Effector memory CD4-positive, alpha-beta T cell (primary cell): ENCODE measurements around the gene ATG9B.

Experiments used
- DNase-seq, 3 donors: peaks; one replicate each; pipeline ENCODE4 v3.0.0-alpha.2; 2020
- H3K27ac ChIP-seq: 2 replicates; pipeline ENCODE4 v1.7.0; 2013; ENCODE audit warnings: mild to moderate bottlenecking, low read length, moderate library complexity; ENCODE audit not compliant: insufficient read depth, poor library complexity, severe bottlenecking
- H3K27me3 ChIP-seq: replicated peaks from 2 replicates; pipeline ENCODE4 v1.7.0; 2013; ENCODE audit warnings: mild to moderate bottlenecking, low read length; ENCODE audit not compliant: insufficient read depth, control insufficient read depth, poor library complexity, severe bottlenecking
- H3K36me3 ChIP-seq: 2 replicates; pipeline ENCODE4 v1.7.0; 2013; ENCODE audit warnings: mild to moderate bottlenecking, low read length, moderate library complexity; ENCODE audit not compliant: control insufficient read depth, insufficient read depth
- H3K4me1 ChIP-seq: 2 replicates; pipeline ENCODE4 v1.7.0; 2013; ENCODE audit warnings: low read length, mild to moderate bottlenecking; ENCODE audit not compliant: control insufficient read depth, insufficient read depth, poor library complexity, severe bottlenecking
- H3K4me3 ChIP-seq: 2 replicates; pipeline ENCODE4 v1.7.0; 2013; ENCODE audit warnings: low read length, low read depth, mild to moderate bottlenecking; ENCODE audit not compliant: insufficient read depth, poor library complexity, severe bottlenecking
- H3K9me3 ChIP-seq: 2 replicates; pipeline ENCODE4 v1.7.0; 2013; ENCODE audit warnings: mild to moderate bottlenecking, low read length, moderate library complexity; ENCODE audit not compliant: control insufficient read depth
- total RNA-seq, 3 donors: gene quantifications; one replicate each; lab custom pipeline; 2026; lab: John Stamatoyannopoulos, UW

ATG9B gene, protein sequence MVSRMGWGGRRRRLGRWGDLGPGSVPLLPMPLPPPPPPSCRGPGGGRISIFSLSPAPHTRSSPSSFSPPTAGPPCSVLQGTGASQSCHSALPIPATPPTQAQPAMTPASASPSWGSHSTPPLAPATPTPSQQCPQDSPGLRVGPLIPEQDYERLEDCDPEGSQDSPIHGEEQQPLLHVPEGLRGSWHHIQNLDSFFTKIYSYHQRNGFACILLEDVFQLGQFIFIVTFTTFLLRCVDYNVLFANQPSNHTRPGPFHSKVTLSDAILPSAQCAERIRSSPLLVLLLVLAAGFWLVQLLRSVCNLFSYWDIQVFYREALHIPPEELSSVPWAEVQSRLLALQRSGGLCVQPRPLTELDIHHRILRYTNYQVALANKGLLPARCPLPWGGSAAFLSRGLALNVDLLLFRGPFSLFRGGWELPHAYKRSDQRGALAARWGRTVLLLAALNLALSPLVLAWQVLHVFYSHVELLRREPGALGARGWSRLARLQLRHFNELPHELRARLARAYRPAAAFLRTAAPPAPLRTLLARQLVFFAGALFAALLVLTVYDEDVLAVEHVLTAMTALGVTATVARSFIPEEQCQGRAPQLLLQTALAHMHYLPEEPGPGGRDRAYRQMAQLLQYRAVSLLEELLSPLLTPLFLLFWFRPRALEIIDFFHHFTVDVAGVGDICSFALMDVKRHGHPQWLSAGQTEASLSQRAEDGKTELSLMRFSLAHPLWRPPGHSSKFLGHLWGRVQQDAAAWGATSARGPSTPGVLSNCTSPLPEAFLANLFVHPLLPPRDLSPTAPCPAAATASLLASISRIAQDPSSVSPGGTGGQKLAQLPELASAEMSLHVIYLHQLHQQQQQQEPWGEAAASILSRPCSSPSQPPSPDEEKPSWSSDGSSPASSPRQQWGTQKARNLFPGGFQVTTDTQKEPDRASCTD
- 7.1 to 11.6 (median 9.5) reads per million in 3 donors for total RNA-seq

DNA sequence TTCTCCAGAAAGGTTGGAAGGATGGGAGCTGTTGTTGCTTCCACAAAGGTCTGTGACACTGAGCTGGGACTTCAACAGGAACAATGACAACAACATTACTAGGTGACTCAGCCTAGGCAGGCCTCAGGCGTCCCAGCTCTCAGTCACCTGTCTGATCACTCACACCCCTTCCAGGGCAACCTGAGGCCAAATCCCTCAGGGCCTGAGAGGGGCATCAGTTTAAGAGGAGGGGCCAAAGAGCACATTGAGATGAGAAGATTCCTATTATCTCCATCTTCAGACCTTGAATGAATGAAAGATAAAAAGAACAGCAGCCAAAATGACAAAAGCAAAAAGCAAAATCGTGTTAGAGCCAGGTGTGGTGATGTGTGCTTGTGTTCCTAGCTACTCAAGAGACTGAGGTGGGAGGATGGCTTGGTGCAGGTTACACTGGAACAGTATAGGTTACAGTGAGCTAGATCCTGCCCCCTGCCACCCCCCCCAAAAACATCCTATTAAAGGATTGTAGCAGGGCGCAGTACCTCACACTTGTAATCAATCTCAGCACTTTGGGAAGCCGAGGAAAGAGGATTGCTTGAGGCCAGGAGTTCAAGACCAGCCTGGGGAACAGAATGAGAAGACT lies at the start of gene ATG9B:
Gene ATG9B (minus strand): TSS at position 60 of the 622 bp plus-strand sequence. CDS start 71 bp downstream, outside the sequence.
- DNase-seq = no peak
- no peaks in the 10 kb centered on the region for H3K36me3 ChIP-seq
- no peak within 1 kb of the TSS for H3K27ac ChIP-seq
- no peak within 1 kb of the TSS for H3K4me3 ChIP-seq
- H3K9me3 ChIP-seq = no peaks in the 10 kb centered on the region
- no peaks in the 10 kb centered on the region for H3K4me1 ChIP-seq
- H3K27me3 ChIP-seq = peaks cover 2% of the 10 kb centered on the region

DNA sequence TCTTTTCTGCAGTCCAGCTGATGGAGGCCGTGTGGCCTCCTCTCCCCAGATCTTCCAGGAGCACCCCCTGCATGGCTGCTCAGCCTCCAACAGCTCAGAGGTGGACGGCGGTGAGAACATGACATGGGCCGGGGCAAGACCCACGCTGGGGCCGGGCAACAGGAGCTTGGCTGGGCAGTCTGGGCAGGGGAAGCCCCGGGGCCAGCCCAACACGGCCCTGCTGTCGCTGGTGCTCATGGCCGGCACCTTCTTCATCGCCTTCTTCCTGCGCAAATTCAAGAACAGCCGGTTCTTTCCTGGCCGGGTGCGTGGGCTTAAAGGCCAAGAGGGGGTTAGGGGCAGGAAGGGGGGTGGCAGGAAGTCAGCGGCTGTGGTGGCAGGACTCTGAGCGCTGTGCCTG lies 49.7 kb upstream of the ATG9B start:
- Histone ChIP-seq H3K4me3 (no peak overlapping the region), H3K27me3 (no peaks in the 10 kb centered on the region), H3K9me3 (no peaks in the 10 kb centered on the region), H3K4me1 (no peaks in the 10 kb centered on the region), H3K27ac (no peak overlapping the region), H3K36me3 (peaks cover 66% of the 10 kb centered on the region)
- no peak for DNase-seq

- H3K27me3 ChIP-seq = no peaks in the 10 kb centered on the region
- H3K27ac ChIP-seq = no peak overlapping the region
- H3K4me3 ChIP-seq = no peak overlapping the region
- H3K4me1 ChIP-seq = no peaks in the 10 kb centered on the region
- H3K36me3 ChIP-seq = peaks cover 67% of the 10 kb centered on the region
- H3K9me3 ChIP-seq = no peaks in the 10 kb centered on the region
- no peak for DNase-seq
Observed at GRCh38 chr7:151071032-151071866, 47.0 kb upstream of the ATG9B start.

- Histone ChIP-seq H3K9me3 (no peaks in the 10 kb centered on the region), H3K4me1 (no peaks in the 10 kb centered on the region), H3K4me3 (no peak overlapping the region), H3K36me3 (peaks cover 64% of the 10 kb centered on the region), H3K27me3 (no peaks in the 10 kb centered on the region), H3K27ac (no peak overlapping the region)
- DNase-seq = no peak
Observed at GRCh38 chr7:151070574-151070960, 46.3 kb upstream of the ATG9B start.

- H3K36me3 ChIP-seq = peaks cover 63% of the 10 kb centered on the region
- H3K27me3 ChIP-seq = no peaks in the 10 kb centered on the region
- no peak for DNase-seq
- H3K27ac ChIP-seq = no peak overlapping the region
- no peaks in the 10 kb centered on the region for H3K4me1 ChIP-seq
- no peak overlapping the region for H3K4me3 ChIP-seq
- no peaks in the 10 kb centered on the region for H3K9me3 ChIP-seq
Observed at GRCh38 chr7:151069841-151070573, 45.7 kb upstream of the ATG9B start.

GRCh38 chr7:151068069-151068773 lies 43.9 kb upstream of the ATG9B start:
- H3K27me3 ChIP-seq = no peaks in the 10 kb centered on the region

GRCh38 chr7:151066273-151066974 lies 42.1 kb upstream of the ATG9B start:
- no peak for DNase-seq
- Histone ChIP-seq H3K27me3 (no peaks in the 10 kb centered on the region), H3K4me1 (no peaks in the 10 kb centered on the region), H3K36me3 (peaks cover 60% of the 10 kb centered on the region), H3K4me3 (no peak overlapping the region), H3K9me3 (no peaks in the 10 kb centered on the region), H3K27ac (no peak overlapping the region)

More at GRCh38 chr7:151068069-151068773, 43.9 kb upstream of the ATG9B start:
- Histone ChIP-seq H3K9me3 (no peaks in the 10 kb centered on the region), H3K4me3 (no peak overlapping the region), H3K4me1 (no peaks in the 10 kb centered on the region), H3K27ac (no peak overlapping the region), H3K36me3 (peaks cover 61% of the 10 kb centered on the region)
- no peak for DNase-seq

DNA sequence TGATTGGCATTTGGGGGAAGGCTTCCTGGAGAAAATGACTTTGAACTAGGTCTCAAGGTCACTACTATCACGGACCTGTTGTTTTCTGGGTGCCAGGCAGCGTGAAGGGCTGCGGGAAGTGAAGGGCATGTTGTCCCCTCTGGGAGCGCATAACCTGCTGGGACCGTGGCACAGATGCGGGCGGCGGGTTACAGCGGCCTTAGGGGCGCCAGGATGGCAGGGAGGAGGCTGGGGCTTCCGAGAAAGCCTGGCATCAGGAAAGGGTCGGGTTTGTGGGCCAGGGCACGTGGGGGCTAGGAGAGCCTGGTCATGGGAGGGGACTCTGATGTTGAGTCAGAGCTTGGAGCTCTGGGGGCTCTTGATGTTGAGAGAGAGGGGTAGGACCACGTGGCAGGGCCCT lies 41.2 kb upstream of the ATG9B start:
- Histone ChIP-seq H3K27me3 (no peaks in the 10 kb centered on the region), H3K4me3 (no peak overlapping the region), H3K9me3 (no peaks in the 10 kb centered on the region), H3K4me1 (peaks cover 5% of the 10 kb centered on the region), H3K36me3 (peaks cover 50% of the 10 kb centered on the region), H3K27ac (no peak overlapping the region)
- DNase-seq = no peak
